HG03103 (cell line): ENCODE data around the gene ARMH1.
"Not testable (repeated sequence)": the region's sequence is repeated elsewhere in the genome, so short reads cannot be mapped to it uniquely, and the experiment has no call there.

ENCODE experiments used
- ATAC-seq: cut with Tn5 transposase; IDR thresholded peaks from one replicate; pipeline ENCODE4 v1.9.1; 2021; ENCODE audit warnings: low read depth; ENCODE audit not compliant: unreplicated experiment

Gene ARMH1

GRCh38 chr1:44766421-44766820 lies 91.9 kb downstream of the ARMH1 start:
- not testable (repeated sequence) for ATAC-seq
